Measurements from ENCODE around the gene NEK9.
"Not testable (repeated sequence)": the region's sequence is repeated elsewhere in the genome, so short reads cannot be mapped to it uniquely, and the experiment has no call there.

NEK9 gene

GRCh38 chr14:75144944-75145343 is 18.1 kb upstream of the NEK9 start:
- DNase-seq (ENCODE audit: low read depth in 2 of 2), result no peak

GRCh38 chr14:75143761-75144527 is 17.1 kb upstream of the NEK9 start:
- no peak for DNase-seq (ENCODE audit: low read depth in 2 of 2)

GRCh38 chr14:75142494-75142893 is 15.6 kb upstream of the NEK9 start:
- no peak for DNase-seq (ENCODE audit: low read depth in 2 of 2)

GRCh38 chr14:75141967-75142366 is 15.1 kb upstream of the NEK9 start:
- DNase-seq (ENCODE audit: low read depth in 2 of 2), result no peak

GRCh38 chr14:75141062-75141461 is 14.2 kb upstream of the NEK9 start:
- no peak for DNase-seq (ENCODE audit: low read depth in 2 of 2)

- no peak for DNase-seq (ENCODE audit: low read depth in 2 of 2)
Observed at GRCh38 chr14:75140620-75141019, 13.8 kb upstream of the NEK9 start.

- no peak for DNase-seq (ENCODE audit: low read depth in 2 of 2)
Observed at GRCh38 chr14:75139185-75139584, 12.3 kb upstream of the NEK9 start.

GRCh38 chr14:75138492-75138891 is 11.6 kb upstream of the NEK9 start:
- no peak for DNase-seq (ENCODE audit: low read depth in 2 of 2)

GRCh38 chr14:75134644-75135043 is 7.8 kb upstream of the NEK9 start:
- no peak for DNase-seq (ENCODE audit: low read depth in 2 of 2)

GRCh38 chr14:75133597-75133996 is 6.7 kb upstream of the NEK9 start:
- DNase-seq (ENCODE audit: low read depth in 2 of 2), result no peak

- DNase-seq (ENCODE audit: low read depth in 2 of 2), result peak in 1 of 2 donors; percentile 32
Observed at GRCh38 chr14:75132382-75133086, 5.7 kb upstream of the NEK9 start.

GRCh38 chr14:75128596-75128990 is 1.7 kb upstream of the NEK9 start:
- DNase-seq (ENCODE audit: low read depth in 2 of 2), result no peak

- DNase-seq (ENCODE audit: low read depth in 2 of 2), result no peak
Observed at GRCh38 chr14:75127903-75128595, 1.2 kb upstream of the NEK9 start.

GRCh38 chr14:75127474-75127820 is 599 bp upstream of the NEK9 start:
- DNase-seq (ENCODE audit: low read depth in 2 of 2), result not testable (repeated sequence)

GRCh38 chr14:75126121-75126544 is 715 bp downstream of the NEK9 start:
- no peak for DNase-seq (ENCODE audit: low read depth in 2 of 2)

GRCh38 chr14:75125617-75126016 is 1.2 kb downstream of the NEK9 start:
- no peak for DNase-seq (ENCODE audit: low read depth in 2 of 2)

- no peak for DNase-seq (ENCODE audit: low read depth in 2 of 2)
Observed at GRCh38 chr14:75123991-75124390, 2.9 kb downstream of the NEK9 start.

- DNase-seq (ENCODE audit: low read depth in 2 of 2), result no peak
Observed at GRCh38 chr14:75121552-75121951, 5.3 kb downstream of the NEK9 start.

- no peak for DNase-seq (ENCODE audit: low read depth in 2 of 2)
Observed at GRCh38 chr14:75120541-75121291, 6.1 kb downstream of the NEK9 start.

- no peak for DNase-seq (ENCODE audit: low read depth in 2 of 2)
Observed at GRCh38 chr14:75119056-75119455, 7.8 kb downstream of the NEK9 start.

GRCh38 chr14:75113932-75114539 is 12.8 kb downstream of the NEK9 start:
- DNase-seq (ENCODE audit: low read depth in 2 of 2), result no peak

- DNase-seq (ENCODE audit: low read depth in 2 of 2), result no peak
Observed at GRCh38 chr14:75109877-75110276, 17.0 kb downstream of the NEK9 start.

Measured in stimulated activated CD4-positive, alpha-beta T cell treated with anti-CD3 and anti-CD28 coated beads, Interleukin-15, amount 100 ng/mL, for 48 hours (primary cell).